HK-2 (cell line): ENCODE results near the gene LRP2.
"Not testable (repeated sequence)": the region's sequence is repeated elsewhere in the genome, so short reads cannot be mapped to it uniquely, and the experiment has no call there.

Source experiments
- DNase-seq: peaks from one replicate; pipeline ENCODE4 v3.0.0-alpha.2; 2018; ENCODE audit not compliant: unreplicated experiment

LRP2 gene

DNA sequence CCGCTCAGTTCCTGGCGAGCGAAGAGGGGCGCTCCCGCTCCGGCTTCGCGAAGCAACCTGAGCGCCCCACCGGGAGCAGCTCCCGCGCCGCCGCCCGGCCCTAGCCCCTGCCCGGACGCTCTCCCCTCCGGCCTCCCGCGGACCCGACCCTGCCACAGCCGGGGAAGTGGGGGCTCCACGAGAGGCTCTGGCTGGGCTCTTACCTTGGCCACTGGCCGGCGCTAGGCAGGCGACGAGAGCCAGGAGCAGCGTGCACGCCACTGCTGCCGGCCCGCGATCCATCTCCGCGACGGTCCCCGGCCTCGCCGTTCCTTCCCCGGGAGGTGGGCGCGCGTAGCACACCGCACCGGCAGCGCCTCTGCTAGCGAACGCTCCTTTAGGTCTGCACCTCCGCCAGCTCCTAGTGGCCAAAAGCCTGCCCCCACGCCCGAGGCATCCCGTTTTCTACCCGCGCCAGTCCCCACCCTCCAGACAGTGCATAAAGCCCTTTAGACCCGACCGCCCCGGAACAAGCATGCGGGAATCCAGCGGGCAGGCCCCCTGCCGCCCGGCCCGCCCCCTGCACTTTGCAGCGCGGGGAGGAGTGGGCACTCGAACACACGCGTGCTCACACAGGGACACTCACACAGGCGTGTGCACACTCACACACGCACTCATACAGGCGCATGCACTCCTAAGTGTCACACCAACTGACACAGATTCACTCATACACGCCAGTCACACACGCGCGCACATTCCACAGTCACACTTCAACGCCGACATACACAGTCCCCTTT lies at the start of gene LRP2:
Gene LRP2 (minus strand): TSS at position 417 of the 776 bp plus-strand sequence. CDS start 135 bp downstream, at position 282.
- no peak for DNase-seq

DNA sequence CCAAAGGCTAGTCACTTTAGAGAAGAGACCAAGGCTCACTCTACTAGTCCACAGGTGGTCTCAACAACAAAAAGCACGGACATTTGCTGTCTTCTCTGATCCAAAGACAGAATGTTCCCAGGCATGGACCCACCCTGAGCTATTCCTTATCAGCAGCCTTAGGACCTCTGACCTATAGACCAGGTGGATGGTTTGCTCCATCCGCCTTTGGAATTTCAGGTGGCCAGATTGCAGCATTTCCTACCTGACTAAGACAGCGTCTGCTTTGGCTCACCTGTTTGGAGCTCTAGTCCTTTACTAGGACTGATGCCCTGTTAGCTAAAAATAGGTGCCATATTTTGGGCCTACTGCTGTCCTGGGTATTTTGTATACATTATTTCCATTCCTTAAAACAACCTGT lies 44.6 kb upstream of the LRP2 start:
- DNase-seq: no peak

DNA sequence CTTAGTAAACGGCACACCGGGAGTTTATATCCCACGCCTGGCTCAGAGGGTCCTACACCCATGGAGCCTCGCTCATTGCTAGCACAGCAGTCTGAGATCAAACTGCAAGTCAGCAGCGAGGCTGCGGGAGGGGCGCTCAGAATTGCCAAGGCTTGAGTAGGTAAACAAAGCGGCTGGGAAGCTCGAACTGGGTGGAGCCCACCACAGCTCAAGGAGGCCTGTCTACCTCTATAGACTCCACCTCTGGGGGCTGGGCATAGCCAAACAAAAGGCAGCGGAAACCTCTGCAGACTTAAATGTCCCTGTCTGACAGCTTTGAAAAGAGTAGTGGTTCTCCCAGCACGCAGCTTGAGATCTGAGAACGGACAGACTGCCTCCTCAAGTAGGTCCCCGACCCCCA lies 37.2 kb upstream of the LRP2 start:
- not testable (repeated sequence) for DNase-seq

DNA sequence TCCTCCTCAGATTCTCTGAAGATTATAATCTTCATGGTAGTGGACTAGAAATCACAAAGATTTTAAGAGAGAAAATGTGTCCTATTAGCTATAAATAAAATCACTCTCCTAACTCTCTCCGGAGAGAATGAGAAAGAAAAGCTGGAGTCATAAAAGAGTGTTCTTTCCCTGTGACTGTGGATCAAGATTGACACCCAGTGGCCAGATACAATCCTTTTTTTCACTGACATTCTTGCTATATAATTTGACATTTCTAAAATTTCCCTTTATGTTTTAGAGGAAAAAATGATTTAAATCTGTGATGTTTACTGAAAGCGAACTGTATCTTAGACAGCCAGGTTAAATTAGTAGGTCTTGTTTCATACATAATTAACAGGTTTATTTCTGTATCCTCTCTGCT lies 35.4 kb upstream of the LRP2 start:
- DNase-seq: no peak

DNA sequence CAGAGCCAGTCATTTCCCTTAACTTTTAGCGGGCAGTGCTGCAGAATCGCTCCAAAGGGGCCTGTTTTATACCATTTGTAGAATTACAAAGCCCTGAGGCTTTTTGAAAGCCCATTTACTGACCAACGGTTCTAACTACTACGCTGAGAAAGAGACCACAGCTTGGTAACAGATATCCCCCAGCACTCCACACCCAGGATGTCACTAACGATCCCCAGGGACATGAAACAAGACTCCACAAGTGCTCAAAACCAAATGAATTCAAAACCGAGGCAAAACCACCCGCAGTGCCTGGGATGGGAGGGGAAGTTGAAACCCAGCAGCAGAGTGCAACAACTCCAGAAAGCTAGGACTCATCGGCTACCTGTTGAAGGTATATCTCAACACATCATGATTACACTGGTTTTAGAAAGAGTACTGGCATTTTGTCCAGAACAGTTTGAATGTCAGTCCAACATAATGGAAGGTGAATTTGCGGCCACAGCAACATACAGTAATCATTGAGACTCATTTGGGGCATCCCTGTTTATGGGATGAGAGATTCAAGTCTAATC lies 33.6 kb upstream of the LRP2 start:
- DNase-seq: no peak

DNA sequence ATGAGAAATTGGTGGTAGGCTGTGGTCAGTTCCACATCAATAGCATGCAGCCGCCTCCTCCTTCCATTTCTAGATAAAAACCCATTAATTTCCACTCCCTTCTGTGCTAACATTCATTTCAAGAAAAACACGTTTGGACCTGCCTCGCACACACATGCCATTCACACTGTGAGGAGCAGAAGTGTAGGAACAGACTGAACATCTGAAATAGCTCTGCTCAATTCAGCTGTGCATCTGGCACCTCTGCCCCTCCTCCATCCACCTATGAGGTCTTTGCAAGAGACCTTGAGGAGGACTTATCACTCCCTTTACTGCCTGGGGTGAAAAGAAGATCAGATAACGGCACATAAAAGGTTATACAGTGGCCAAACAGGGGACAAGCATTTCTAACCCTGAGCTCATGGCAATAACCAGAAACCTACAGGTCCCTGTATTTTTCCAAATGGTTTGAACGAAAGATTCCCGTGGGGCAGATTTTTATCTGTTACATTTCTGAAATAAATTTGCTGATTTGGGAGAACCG lies 30.8 kb upstream of the LRP2 start:
- DNase-seq: no peak

DNA sequence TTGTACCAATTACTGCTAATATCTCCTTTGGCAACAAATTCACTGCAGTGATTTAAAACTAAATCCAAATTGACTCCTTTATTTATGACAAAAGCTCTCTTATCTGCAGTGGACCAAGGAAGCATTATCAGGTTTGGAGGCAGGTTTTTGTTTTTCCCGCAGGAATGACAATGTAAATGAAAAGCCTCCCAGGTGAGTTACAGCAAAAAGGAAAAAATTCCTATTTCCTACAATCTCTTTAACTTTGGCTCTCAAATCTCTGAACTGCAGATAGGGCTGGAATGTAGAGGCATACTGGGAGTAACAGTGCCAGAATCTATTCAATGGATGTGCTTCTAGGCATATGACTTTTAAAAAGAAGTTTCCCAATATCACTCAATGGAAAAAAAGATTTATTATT lies 28.9 kb upstream of the LRP2 start:
- no peak for DNase-seq

DNA sequence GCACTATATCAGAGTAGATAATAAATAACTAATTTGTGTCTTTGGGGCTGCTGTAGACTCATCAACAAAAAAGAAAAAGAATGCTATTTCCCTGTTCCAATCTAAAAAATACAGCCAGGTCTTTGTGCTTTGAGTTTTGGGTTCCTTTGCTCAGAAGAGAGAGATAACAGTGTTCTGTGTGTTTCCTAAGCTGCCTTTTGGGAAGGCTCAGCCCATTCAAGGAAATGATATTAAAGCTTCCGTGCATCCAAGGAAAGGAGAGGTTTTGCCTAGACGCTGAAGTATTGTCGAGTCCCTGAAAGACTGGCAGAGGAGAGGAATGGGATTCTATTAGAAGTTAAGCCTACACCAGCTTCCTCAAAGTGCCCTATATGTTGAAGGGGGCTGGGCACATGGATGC lies 25.8 kb upstream of the LRP2 start:
- DNase-seq: no peak

DNA sequence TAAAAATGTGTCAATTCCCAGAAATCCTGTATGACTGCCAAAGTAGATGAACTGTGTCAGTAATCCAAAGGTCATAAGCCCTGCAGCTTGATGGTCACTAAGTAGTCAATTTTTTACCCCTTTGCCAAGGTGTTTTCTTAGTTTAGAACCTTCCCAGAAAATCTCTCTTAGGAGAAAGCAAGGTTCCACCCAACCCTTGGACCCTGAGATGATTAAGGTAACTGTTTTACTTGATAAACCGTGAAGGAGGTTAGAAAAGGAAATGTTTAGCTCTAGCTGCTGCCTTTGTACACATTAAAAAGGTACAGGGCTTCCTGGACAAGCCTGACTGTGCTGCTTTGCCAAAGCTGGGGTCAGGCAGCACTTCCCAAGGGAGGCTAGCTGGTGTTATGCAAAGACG lies 24.4 kb upstream of the LRP2 start:
- no peak for DNase-seq

DNA sequence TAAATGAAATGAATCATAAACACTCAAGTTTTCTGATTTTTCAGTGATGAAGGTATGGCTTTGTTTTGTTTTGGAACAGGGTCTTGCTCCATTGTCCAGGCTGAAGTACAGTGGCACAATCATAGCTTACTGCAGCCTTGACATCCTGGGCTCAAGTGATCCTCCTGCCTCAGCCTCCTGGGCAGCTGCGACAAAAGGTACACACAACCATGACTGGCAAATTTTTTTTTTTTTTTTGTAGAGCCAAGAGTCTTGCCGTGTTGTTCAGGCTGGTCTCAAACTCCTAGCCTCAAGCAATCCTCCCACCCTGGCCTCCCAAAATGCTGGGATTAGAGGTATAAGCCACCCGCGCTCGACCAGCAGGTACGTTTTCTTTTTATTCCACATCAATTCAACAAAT lies 22.5 kb upstream of the LRP2 start:
- no peak for DNase-seq

DNA sequence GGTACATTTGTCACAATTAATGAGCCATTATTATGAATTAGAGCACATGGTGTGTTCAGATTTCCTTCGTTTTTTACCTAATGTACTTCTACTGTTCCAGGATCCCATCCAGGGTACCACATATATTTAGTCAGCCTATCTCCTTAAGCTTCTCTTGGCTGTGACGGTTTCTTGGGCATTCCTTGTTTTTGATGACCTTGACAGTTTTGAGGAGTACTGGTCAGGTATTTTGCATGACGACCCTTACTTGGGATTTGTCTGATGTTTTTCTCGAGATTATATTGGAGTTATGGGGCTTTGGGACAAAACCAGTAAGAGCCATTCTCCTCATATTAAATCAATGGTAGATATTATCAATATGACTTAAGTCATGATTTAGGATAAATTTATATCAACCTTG lies 10.2 kb upstream of the LRP2 start:
- no peak for DNase-seq

DNA sequence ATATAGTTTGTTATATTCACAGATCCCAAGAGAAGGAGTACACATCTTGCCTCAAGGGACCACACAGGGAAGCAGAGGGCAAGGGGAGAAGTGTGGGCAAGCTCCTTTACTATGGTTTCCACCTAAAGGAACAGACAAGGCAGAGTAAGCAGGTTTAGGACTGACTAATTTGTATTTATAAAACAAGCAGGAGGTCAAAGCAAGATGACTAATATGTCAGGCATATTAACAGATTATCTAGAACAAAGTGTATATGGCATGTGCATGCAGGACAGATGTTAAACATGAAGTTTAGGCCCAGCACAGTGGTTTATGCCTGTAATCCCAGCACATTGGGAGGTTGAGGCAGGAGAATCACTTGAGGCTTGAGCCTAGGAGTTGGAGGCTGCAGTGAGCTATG lies 3.7 kb upstream of the LRP2 start:
- no peak for DNase-seq

DNA sequence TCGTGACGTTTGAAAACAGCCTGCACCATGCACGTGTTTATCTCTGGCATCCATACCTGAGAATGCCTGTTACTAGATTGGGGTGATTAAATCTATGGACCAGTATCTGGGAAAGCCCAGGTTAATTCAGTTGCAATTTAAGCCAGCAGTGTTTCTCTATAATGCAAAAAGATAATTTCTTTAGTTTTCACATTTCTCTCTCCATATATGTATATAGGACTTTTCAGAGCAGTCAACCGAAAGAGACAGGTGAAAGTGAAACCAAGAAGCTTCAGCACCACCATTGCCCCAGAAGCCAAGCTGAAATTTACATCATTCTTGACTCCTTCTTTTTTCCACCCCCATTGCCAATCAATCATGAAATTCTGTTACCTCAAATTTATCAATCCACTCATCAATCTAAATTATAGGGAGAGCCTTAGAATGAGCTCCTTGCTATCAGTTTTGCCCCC lies 2.7 kb upstream of the LRP2 start:
- DNase-seq: no peak

DNA sequence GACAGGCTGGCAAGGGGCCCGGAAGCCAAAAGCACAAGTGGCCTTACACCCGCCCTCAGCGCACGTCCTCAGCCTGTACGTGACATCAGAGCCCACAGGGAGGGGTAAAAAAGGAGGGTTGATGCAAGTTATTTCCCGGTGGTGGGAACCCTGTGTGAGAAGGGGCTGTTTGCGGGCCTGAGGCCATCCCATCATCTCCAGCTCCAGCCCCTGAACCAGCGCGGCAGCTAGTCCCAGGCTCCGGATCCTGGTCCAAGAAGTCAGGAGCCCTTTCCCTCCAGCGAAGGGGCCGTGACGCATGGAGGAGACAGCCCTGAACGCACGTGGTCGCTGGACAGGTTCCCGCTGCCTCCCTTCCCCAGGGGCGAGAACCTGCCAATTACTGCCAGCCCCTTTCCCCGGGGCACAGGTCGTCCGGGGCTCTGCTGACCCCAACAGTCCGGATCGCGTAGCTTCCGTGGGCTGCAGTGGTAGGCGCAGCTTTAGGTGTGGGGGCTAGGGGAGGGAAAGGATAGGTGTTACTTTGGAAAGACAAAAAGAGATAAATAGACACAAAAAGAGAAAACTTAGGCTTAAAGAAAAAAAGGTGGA lies 1.3 kb upstream of the LRP2 start:
- DNase-seq: no peak

DNA sequence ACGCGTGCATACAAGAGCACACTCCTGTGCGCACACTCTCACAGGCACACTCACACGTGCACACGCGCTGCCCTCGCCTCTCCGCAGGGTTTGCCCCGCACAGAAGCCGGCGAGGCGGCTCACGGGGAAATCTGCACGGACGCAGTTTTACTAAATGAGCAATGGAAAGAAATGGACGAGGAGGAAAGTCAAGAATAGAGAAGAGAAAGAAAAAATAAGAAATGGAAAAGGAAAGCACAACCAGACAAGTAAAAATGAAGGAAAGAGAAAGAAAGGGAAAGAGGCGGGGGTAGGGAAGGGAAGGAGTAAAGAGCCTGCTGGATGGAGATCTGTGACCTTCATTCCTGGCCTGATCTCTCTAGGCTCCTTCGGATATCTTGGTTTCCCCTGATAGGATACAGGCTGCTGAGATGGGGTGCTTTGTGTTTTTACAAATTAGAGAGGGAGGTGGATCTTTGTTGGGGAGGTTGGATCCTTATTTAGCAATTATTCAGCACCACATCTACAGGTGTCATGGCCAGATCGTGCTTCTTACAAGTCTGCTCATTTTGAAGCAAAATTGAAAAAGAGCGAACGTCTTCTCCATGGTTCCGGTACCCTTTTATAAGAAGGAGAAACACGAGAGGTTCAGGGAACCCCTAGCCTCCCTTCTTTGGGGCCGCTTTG lies 693 bp upstream of the LRP2 start:
- DNase-seq: no peak

DNA sequence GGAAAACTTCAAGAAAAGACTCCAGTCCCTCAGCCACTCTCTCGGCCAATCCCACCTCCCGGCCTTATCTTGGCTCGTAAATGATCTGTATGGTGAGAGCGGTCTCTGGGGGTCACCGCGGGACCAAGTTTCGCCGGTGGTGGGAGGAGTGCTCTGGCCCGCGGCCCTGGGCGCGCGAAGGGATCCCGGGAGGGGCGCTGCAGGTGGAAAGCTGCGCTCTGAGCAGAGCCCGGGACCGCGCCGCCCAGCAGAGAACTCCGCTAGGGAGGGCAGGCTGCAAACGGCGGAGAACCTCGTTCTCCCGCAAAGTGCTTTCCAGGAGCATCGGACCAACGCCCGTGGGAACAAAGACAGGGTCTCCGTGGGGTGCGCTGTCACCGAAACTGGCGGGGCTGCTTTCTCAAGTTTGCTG lies 622 bp downstream of the LRP2 start:
- no peak for DNase-seq

DNA sequence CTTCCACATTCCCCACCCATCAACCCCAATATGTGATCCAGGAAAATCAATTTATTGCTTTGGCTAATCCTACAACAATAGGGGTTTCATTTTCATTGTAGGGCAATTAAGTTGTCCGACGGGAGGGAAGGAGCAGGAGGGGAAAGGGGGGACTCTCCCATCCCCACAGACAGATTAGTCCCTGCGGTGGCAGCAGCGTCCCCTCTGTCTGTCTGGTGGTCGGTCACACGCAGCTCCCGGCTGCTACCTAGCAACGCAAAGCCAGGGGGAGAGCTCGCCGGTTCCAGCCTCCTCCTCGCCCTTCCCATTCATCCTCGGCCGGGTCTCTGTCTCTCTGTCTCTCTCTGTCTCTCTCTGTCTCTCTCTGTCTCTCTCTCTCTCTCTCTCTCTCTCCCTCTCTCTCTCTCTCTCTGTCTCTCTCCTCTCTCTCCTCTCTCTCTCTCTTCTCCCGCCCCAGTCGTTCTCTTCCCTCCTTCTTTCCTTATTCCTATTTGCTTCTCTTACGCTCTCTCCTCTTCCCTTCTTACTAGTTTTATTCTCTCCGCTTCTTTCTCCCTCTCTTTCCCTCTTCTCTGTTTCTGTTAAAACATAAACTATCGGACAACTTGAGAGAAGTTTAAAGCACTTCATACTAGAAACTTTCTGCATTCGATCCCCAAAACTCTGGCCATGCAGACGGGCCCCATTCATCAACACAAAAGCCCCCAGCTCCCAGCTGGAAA lies 1.2 kb downstream of the LRP2 start:
- DNase-seq: no peak

DNA sequence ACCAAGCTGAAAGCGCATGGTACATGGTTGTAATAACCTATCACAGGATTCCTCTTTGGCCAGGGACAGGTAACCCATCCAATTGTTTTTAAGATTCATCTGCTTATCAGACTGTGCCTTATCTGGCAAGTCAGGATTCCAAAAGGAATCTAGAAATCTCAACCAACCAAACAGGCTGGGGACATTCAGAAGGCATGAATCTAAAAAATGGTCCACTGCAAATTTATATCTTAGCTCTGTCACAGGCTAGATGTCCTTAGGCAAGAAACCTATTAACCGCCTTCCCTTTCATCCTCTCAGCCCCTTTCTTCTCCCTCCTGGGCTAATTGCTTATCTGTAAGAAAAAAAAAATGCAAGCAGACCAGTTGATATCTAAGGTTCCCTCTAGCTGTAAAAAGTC lies 4.3 kb downstream of the LRP2 start:
- DNase-seq: no peak

DNA sequence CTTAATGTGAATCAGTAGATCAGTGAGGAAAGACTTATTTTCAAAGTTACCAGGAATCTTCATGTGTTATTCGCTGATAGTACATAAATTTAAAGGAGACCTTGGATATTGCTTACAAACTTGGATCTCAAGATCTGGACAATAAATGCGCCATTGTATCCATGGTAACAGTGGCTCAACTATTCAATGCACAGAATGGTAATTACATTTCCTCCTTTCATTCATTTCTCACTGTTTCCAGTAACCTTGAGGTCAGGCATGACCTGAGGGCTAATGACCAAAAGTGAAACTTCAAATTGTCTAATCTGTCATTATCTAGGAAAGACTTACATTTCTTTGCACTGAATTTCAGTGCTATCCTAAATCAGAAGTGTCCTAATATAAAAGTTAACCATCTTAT lies 8.1 kb downstream of the LRP2 start:
- no peak for DNase-seq

DNA sequence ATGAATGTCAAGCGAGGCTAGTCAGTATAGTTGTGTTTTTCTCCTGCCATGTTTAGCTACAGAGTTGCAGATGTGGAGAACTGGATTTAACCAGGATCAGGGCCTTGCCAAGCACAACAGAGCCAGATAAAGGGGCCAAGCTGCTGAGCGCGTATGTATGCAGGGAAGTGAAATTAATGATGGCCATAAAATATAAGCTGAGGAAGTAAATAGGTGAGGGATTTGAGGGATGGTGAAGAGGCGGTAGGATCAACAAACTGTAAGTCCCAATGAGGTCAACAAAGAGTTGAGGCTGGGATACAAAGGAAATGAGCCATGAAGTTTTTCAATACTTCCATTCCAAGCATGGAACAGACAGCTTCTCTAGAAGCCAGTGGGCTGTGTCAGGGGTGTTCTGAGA lies 10.6 kb downstream of the LRP2 start:
- DNase-seq: no peak

DNA sequence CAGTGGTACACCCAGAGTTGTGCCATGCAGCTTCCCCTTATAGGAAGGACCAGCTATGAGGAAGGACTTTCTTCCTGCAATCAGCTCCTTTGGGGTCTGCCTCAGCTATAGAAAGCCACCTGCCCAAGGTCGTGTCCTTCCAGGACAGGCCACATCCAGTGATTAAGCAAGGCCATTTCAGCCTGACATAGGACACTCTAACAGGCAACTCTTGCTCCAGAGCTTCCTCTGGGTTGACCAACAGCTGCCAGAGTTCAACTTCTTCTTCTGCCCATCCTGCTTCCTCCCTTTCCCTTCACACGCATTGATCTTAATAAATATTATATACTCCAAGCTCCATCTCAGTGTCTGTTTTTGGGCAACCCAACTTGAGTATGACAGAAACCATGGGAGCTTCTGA lies 12.8 kb downstream of the LRP2 start:
- no peak for DNase-seq
